Hepatocyte (in vitro differentiated cells): ENCODE results near the gene SPACA7. TPM values are rescaled to one million over a fixed set of nuclear protein-coding genes. Genes with fewer than 3 reads are reported as not detected.

ENCODE experiments used
- DNase-seq: peaks from one replicate; pipeline ENCODE4 v3.0.0-alpha.2; 2016; ENCODE audit warnings: low spot score
- H2AFZ ChIP-seq: fragments of 200-600 bp; sonication (generic); 2 replicates; pipeline ENCODE4 v1.6.0; 2016; ENCODE audit warnings: antibody characterized with exemption, mild to moderate bottlenecking
- H3K27ac ChIP-seq: fragments of 200-600 bp; sonication (generic); 2 replicates; pipeline ENCODE4 v1.5.1; 2016; ENCODE audit warnings: mild to moderate bottlenecking
- H3K27me3 ChIP-seq: fragments of 200-600 bp; sonication (generic); 2 replicates; pipeline ENCODE4 v1.6.1; 2016
- H3K36me3 ChIP-seq: fragments of 200-600 bp; sonication (generic); replicated peaks from 2 replicates; pipeline ENCODE4 v1.5.1; 2016; ENCODE audit warnings: low read depth; ENCODE audit not compliant: insufficient read depth
- H3K4me1 ChIP-seq: fragments of 200-600 bp; sonication (generic); 2 replicates; pipeline ENCODE4 v1.5.1; 2016; ENCODE audit warnings: mild to moderate bottlenecking, moderate library complexity; ENCODE audit not compliant: insufficient read depth
- H3K4me2 ChIP-seq: fragments of 200-600 bp; sonication (generic); 2 replicates; pipeline ENCODE4 v1.6.0; 2016
- H3K4me3 ChIP-seq: fragments of 200-600 bp; sonication (generic); 2 replicates; pipeline ENCODE4 v1.5.1; 2016; ENCODE audit warnings: mild to moderate bottlenecking
- H3K79me2 ChIP-seq: fragments of 200-600 bp; sonication (generic); 2 replicates; pipeline ENCODE4 v1.6.0; 2017; ENCODE audit warnings: mild to moderate bottlenecking
- H3K9me2 ChIP-seq: fragments of 200-600 bp; sonication (generic); replicated peaks from 2 replicates; pipeline ENCODE4 v1.6.0; 2017; ENCODE audit warnings: mild to moderate bottlenecking; ENCODE audit not compliant: insufficient read depth
- H3K9me3 ChIP-seq: fragments of 200-600 bp; sonication (generic); 2 replicates; pipeline ENCODE4 v1.5.1; 2016; ENCODE audit warnings: low read depth, mild to moderate bottlenecking
- H4K20me1 ChIP-seq: fragments of 200-600 bp; sonication (generic); 2 replicates; pipeline ENCODE4 v1.6.0; 2016; ENCODE audit warnings: mild to moderate bottlenecking; ENCODE audit not compliant: insufficient read depth, poor library complexity, severe bottlenecking
- EZH2 ChIP-seq: fragments of 200-600 bp; sonication (generic); IDR thresholded peaks from 2 replicates; pipeline ENCODE4 v1.6.1; 2016; ENCODE audit warnings: antibody characterized with exemption, mild to moderate bottlenecking, borderline replicate concordance
- EZH2phosphoT487 ChIP-seq: fragments of 200-600 bp; sonication (generic); IDR thresholded peaks from one replicate; pipeline ENCODE4 v1.6.1; 2018; ENCODE audit warnings: antibody characterized with exemption, mild to moderate bottlenecking, low read depth, moderate library complexity; ENCODE audit not compliant: unreplicated experiment, severe bottlenecking
- WGBS: methylation state at CpG from one replicate; pipeline ENCODE4 v1.1.6; 2016; ENCODE audit warnings: low lambda C conversion rate; ENCODE audit errors: missing lambda C conversion rate; 5-methylcytosine and 5-hydroxymethylcytosine counted together
- polyA plus RNA-seq: library from polyadenylated mRNA; unstranded; fragments of >200 nt; fragmentation: Nextera tagmentation; extraction: Ambion mirVana; gene quantifications from 2 replicates; pipeline ENCODE4 v1.2.1, GENCODE V29; 2016
- total RNA-seq: library from RNA; depleted of rRNA; stranded (reverse); fragments of >200 nt; gene quantifications from 2 replicates; pipeline ENCODE4 v1.2.3, GENCODE V29; 2014
- TF ChIP-seq, protein P1 (sequence below): fragments of 200-600 bp; sonication (generic); IDR thresholded peaks from 2 replicates; pipeline ENCODE4 v1.5.1; 2016; ENCODE audit warnings: antibody characterized with exemption, mild to moderate bottlenecking; ENCODE audit not compliant: poor library complexity

Gene SPACA7
- total and polyA plus RNA-seq, 2 experiments from 2014 or later, result not detected

DNA sequence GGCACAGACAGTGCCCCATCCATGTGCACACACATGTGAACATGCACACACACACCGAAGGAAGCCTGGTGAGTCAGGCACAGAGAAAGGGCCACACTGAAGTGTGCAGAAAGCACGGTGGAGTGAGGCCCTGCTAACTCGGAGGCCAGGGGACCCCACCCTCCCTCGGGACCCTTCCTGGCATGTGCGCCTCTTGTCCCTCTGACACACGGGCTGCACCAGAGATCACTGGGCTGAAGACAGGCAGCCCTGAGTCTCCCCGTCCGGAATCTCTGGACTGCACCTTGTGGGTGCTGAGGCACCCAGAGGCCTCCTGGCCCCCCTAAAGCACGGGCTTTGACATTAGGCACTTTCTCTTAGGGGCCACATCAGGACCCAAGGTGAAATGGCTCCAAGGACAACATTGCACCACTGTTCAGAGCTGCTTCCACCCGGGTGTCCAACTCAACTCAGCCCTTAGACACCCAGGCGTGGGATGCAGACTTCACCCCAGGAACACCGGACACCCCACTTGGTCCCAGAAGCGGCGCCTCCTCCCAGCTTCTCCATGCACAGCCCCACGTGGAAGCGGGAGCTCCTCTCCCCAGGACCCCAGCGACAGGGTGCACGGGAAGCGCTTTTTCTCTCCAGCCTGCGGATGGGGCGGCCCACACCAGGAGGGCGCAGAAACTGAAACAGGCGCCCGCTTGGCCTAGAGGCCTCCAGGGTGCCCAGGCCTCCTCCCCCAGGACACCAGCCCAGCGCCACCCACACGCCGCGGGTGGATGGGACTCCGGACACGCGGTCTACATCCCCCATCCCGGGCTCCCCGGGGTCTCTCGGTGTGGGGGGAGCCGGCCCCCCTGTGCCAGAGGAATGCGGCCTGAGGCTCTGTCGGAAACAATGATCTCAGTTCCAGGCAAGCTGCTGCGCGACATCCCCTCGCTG, 90.2 kb downstream of the SPACA7 start:
- WGBS, result 90% methylated on average over 40 of the region's 40 CpGs
- Histone ChIP-seq H3K27ac (no peak overlapping the region), H3K9me2 (no peaks in the 10 kb centered on the region), H3K4me2 (no peak overlapping the region), H3K79me2 (no peaks in the 10 kb centered on the region), H4K20me1 (no peaks in the 10 kb centered on the region), H3K4me1 (no peaks in the 10 kb centered on the region), H3K9me3 (no peaks in the 10 kb centered on the region), H3K27me3 (no peaks in the 10 kb centered on the region), H3K36me3 (no peaks in the 10 kb centered on the region), H2AFZ (no peak overlapping the region), H3K4me3 (no peak overlapping the region)
- no peak for DNase-seq
- TF ChIP-seq EZH2 (no peak), EZH2phosphoT487 (no peak)
- TF ChIP-seq, protein P1, sequence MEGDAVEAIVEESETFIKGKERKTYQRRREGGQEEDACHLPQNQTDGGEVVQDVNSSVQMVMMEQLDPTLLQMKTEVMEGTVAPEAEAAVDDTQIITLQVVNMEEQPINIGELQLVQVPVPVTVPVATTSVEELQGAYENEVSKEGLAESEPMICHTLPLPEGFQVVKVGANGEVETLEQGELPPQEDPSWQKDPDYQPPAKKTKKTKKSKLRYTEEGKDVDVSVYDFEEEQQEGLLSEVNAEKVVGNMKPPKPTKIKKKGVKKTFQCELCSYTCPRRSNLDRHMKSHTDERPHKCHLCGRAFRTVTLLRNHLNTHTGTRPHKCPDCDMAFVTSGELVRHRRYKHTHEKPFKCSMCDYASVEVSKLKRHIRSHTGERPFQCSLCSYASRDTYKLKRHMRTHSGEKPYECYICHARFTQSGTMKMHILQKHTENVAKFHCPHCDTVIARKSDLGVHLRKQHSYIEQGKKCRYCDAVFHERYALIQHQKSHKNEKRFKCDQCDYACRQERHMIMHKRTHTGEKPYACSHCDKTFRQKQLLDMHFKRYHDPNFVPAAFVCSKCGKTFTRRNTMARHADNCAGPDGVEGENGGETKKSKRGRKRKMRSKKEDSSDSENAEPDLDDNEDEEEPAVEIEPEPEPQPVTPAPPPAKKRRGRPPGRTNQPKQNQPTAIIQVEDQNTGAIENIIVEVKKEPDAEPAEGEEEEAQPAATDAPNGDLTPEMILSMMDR, result no peak

GRCh38 chr13:112467236-112467635, 91.1 kb downstream of the SPACA7 start:
- WGBS, result 93% methylated on average over 19 of the region's 19 CpGs
- Histone ChIP-seq H3K4me2 (no peak overlapping the region), H2AFZ (no peak overlapping the region), H3K4me1 (no peaks in the 10 kb centered on the region), H3K9me3 (no peaks in the 10 kb centered on the region), H3K9me2 (no peaks in the 10 kb centered on the region), H3K79me2 (no peaks in the 10 kb centered on the region), H3K27ac (no peak overlapping the region), H3K4me3 (no peak overlapping the region), H4K20me1 (no peaks in the 10 kb centered on the region), H3K36me3 (no peaks in the 10 kb centered on the region), H3K27me3 (no peaks in the 10 kb centered on the region)
- DNase-seq, result no peak
- TF ChIP-seq EZH2phosphoT487, result no peak
- TF ChIP-seq EZH2, result no peak
- TF ChIP-seq, protein P1, result no peak

- 91% methylated on average over 10 of the region's 10 CpGs for whole genome bisulfite sequencing
- no peaks in the 10 kb centered on the region for H3K27me3 ChIP-seq
- no peaks in the 10 kb centered on the region for H3K9me2 ChIP-seq
These were observed 91.9 kb downstream of the SPACA7 start for GRCh38 chr13:112468069-112468468.

More at GRCh38 chr13:112468069-112468468, 91.9 kb downstream of the SPACA7 start:
- no peaks in the 10 kb centered on the region for H4K20me1 ChIP-seq
- no peak overlapping the region for H3K27ac ChIP-seq
- no peak overlapping the region for H3K4me3 ChIP-seq
- H3K36me3 ChIP-seq, result no peaks in the 10 kb centered on the region
- no peak overlapping the region for H2AFZ ChIP-seq
- no peak for DNase-seq
- H3K9me3 ChIP-seq, result no peaks in the 10 kb centered on the region
- no peaks in the 10 kb centered on the region for H3K79me2 ChIP-seq
- no peak overlapping the region for H3K4me2 ChIP-seq
- TF ChIP-seq EZH2, result no peak
- TF ChIP-seq EZH2phosphoT487, result no peak
- TF ChIP-seq, protein P1, result no peak
- no peaks in the 10 kb centered on the region for H3K4me1 ChIP-seq
